Activated gamma-delta T cell treated with Interleukin-2 at 50 U/mL for 16 hours (primary cell): ENCODE measurements around the gene LCE1B.

Experiments used
- DNase-seq: peaks from one replicate; pipeline ENCODE4 v3.0.0-alpha.2; 2020

LCE1B gene

DNA sequence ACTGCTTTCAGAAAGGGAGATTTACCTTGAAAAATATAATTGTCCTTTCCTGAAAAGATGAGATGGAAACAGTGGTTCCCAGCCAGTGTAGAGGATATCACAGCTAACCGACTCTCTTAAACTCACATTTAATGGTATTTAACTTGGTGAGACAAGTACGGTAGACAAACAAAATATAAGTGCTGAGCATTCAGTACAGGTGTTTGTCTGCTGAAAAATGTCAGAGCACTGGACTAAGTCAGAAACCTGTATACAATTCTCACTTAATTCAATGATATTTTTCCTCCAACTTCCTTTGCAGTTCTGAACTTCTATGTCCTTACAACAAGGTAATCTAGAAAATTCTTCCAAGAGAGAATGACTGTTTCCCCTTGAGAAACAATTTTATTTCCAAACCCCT lies at the start of gene LCE1B:
Gene LCE1B (plus strand): TSS at position 301 of the 400 bp plus-strand sequence. CDS start 476 bp downstream, outside the sequence.
- DNase-seq, result no peak

DNA sequence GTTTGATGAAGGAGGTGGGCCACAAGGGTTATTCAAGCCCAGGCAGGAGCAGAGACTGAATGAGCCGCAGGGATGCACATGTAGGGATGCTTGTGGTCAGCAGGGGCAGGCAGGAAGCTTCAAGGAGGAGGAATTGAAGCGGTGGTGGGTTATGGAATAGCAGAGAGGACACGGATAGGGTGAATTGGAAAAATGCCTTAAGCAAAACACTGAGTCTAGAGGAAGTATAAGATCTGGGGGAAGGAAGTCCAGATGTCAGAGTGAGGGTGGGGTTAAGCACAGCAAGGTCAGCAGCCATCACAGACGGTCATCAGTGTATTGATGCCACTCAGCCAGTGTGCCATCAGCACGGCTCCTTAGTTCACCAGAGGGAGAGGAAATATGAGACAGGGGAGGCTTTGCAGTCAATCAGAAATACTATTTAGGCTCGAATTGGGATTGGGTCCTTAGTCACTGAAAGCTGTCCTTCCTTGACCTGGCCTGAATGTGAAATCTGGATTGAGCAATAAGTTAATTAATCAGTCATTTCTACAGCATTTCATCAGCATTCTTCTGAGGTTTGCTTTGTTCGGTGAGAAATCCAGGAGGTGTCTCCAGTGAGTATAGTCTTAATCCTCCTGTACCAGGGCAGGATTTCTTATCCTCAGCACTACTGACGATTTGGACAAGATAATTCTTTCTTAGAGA lies 42.8 kb upstream of the LCE1B start:
- DNase-seq, result no peak

DNA sequence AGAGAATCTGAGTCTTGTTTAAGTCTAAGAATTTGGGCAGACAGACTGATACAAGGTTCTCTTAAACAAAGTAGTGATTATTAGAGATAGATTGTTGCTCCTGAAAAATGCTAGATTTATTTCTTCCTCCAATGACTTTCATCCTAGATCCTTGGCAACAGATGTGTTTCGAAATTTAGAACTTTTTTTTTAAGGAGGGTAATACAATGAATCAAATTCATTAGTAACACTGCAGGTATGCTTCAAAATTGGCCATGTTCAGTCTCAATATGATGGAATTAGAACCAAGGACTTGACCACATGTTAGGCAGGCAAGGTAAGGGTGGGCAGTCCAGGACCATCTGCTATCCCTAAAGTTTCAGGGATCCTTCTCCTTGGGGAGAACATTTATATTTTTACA lies 41.4 kb upstream of the LCE1B start:
- DNase-seq, result no peak

DNA sequence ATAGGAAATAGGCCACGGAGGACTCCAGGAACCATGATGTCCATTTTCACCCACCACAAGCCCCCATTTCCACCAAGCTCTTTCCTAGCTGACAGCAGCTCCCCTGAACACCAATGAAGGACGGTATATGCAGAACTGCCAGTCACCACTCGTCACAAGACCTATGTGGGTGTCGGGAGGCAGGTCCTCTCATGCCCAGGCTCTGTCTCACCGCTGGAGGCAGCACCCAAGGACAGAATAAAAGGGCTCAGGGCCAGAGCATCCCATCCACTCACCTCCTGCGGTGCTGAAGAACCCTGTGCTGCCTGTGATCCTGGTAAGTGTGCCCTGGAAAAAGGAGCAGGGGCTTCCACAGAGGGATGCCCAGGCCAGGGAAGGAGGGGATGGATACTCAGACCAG lies 36.9 kb upstream of the LCE1B start, which contains the start of gene LCE1F:
Gene LCE1F (plus strand): TSS at position 266 of the 400 bp plus-strand sequence. CDS start 1,232 bp downstream, outside the sequence.
- DNase-seq, result no peak

DNA sequence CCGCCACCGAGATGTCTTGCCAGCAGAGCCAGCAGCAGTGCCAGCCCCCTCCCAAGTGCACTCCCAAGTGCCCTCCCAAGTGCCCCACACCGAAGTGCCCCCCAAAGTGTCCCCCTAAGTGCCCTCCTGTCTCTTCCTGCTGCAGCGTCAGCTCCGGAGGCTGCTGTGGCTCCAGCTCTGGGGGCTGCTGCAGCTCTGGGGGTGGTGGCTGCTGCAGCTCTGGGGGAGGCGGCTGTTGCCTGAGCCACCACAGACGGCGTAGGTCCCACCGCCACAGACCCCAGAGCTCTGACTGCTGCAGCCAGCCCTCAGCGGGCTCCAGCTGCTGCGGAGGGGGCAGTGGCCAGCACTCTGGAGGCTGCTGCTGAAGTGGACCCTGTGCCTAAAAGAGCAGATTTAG lies 35.4 kb upstream of the LCE1B start:
- DNase-seq, result no peak

DNA sequence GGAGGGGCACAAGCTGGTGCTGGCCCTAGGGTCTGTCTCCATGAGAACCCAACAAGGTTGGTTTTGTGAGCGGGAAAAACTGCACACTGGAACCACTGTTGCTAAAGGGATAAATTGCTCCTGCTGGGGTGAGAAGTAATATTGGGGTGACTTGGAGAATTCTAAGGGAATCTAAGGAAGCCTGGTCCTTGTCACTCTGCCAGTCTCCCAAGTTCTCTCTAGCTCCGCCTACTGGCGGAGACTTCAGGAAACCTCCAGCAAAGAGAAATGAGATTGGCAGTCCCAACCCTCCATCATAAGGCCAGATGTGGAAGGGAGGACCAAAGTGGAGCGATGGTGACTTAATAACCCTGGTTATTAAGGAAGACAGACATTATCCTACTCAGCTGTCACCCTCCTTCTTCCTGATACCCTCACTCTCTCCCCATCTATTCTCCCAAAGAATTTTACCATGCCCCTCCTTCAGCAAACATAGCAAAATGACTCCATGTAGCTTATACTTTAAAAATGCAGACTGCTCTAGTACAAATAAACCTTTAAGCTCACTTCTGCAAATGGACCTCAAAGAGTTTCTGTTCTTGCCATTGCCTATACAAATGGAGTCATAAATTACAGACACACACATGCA lies 34.1 kb upstream of the LCE1B start:
- no peak for DNase-seq

DNA sequence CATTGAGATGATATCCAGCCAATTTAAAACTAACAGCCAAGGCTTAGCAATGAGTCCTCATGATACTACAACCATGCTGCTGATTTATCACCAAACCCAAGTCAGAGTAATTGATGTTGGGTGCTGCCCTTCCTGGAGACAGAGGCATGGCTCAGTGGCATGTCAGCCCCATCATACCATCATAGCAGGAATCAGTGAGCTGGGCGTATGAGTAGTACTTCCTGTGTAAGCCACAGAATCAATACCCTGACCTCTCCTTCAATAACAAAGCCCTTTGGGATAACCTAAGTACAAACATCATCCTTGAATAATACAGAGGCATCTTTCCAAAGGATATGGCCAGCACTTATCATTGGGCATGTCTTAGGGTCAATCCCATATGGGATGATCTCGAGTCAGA lies 28.7 kb upstream of the LCE1B start:
- no peak for DNase-seq

DNA sequence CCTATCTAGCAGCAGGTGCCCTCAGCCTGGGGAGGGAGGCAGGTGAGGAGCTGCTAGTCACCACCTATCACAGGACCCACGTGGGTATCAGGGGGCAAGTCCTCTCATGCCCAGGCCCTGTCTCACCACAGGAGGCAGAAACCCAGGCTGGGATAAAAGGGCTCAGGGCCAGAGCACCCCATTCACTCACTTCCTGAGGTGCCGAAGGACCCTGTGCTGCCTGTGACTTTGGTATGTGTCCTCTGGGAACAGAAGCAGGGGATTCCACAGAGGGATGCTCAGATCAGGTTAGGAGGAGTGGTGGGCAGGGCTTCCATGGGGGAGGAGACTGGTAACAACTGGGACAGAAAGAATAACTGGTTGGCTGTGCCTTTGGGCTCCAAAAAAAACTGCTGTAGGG lies 25.7 kb upstream of the LCE1B start, which contains the start of gene LCE1E:
Gene LCE1E (plus strand): TSS at position 181 of the 400 bp plus-strand sequence. CDS start 1,043 bp downstream, outside the sequence.
- DNase-seq, result no peak

- DNase-seq, result no peak
Measured at GRCh38 chr1:152795686-152796085, 16.1 kb upstream of the LCE1B start.

GRCh38 chr1:152796421-152796820 lies 15.3 kb upstream of the LCE1B start, which contains the start of gene LCE1D:
LCE1D (plus strand) TSS chr1:152796721; CDS start chr1:152797795, 1,074 bp downstream.
- no peak for DNase-seq

DNA sequence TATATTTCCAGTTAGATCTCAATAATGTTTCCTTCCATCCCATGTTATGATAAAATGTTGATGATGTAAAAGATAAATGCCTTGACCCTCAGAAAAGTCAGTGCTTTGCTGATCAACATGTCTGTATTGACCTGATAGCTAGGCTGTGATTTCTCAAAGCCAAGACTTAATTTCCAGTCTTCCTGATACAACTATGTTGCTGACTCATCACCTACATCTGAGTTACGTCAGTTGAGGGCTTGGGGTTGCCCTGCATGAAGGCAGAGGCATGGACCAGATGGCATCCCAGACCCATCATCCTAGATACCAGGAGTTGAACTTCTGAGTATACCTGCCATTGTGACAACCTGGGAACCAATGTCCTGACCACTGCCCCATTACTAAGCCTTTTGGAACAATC lies 10.4 kb upstream of the LCE1B start:
- no peak for DNase-seq

DNA sequence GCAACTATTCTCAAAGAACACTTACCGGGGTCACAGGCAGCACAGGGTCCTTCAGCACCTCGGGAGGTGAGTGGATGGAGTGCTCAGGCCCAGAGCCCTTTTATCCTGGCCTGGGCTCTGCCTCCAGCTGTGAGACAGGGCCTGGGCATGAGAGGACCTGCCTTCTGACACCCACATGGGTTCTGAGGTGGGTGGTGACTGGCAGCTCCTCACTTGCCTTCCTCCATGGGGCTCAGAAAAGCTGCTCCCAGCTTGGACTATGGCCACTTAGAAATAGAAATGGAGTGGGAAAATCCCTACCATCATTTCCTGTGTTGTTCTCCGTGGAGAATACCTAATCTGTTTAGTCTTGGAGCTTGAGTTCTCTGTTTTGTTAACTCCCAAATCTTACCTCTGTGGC lies 5.2 kb upstream of the LCE1B start, which contains the start of gene LCE1C:
Gene LCE1C (minus strand): TSS at position 76 of the 400 bp plus-strand sequence. CDS start 1,173 bp downstream, outside the sequence.
- DNase-seq, result no peak

DNA sequence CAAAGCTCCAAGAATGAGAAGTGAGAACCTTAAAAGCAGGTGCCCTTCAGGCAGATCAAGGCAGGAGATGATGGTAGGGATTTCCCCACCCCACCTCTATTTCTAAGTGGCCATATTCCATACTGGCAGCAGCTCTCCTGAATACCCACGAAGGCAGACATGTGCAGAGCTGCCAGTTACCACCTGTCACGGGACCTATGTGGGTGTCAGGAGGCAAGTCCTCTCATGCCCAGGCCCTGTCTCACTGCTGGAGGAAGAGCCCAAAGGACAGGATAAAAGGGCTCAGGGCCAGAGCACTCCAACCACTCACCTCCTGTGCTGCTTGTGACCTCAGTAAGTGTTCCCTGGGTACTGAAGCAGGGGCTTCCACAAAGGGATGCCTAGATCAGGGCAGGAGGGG lies 721 bp upstream of the LCE1B start:
- DNase-seq, result no peak

DNA sequence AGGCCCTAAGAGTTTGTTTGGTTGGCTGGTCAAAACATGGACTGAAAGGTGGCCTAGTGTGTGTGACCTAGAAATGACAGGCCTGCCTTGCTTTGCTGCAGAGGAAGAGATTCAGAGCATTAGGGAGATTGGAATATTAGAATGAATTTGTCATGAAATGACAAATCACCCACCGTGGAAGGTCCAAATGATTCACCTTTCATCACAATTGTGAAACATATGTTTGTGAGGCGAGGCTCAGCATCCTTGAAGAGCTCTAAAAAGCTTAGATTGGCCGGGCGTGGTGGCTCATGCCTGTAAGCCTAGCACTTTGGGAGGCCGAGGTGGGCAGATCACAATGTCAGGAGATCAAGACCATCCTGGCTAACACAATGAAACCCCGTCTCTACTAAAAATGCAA lies 5.5 kb downstream of the LCE1B start:
- no peak for DNase-seq

GRCh38 chr1:152823294-152823693 lies 11.5 kb downstream of the LCE1B start:
- no peak for DNase-seq

DNA sequence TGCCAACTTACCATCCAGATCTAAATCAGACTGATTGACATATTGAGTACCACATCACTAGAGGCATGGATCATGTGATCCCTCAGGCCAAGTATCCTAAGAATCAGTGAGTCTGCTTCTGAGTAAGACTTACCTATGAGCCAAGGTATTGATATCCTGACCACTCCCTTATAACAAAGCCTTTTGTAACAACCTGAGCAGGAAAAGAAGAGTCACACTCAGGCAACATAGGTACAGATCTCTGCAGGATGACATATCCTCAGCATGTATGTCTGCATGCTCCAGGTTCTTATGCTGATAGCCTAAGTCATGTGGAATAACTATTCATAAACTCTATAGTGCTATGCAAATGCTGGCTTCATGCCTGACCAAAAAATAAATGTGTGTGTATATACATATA lies 13.2 kb downstream of the LCE1B start:
- DNase-seq, result no peak

- DNase-seq, result no peak
Measured at GRCh38 chr1:152827173-152827572, 15.4 kb downstream of the LCE1B start, which contains the start of gene LCE1A. LCE1A (plus strand) TSS chr1:152827473; CDS start chr1:152827473, 0 bp downstream.

GRCh38 chr1:152836870-152837269 lies 25.1 kb downstream of the LCE1B start:
- DNase-seq, result no peak

DNA sequence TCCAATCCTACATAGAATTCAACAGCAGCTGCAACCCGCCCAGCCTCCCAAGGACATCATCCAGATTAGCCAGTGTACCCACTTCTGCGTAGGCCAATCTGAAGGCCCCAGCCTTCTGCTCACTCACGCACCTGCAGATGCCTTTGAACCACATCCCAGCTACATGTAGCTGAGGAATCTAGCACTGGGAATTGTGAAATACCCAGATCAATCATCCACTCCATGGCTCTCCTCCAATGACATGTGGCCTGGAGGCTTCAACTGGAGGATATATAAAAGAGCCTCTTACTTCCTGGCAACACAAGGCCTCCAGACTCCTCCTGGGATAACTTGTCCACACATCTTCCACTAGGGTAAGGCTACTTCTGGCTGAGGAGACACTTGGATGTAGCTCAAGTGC lies 30.8 kb downstream of the LCE1B start, which contains the start of gene LCE6A:
Gene LCE6A (plus strand): TSS at position 301 of the 400 bp plus-strand sequence. CDS start 665 bp downstream, outside the sequence.
- no peak for DNase-seq

GRCh38 chr1:152855661-152856060 lies 43.9 kb downstream of the LCE1B start:
- DNase-seq, result no peak

DNA sequence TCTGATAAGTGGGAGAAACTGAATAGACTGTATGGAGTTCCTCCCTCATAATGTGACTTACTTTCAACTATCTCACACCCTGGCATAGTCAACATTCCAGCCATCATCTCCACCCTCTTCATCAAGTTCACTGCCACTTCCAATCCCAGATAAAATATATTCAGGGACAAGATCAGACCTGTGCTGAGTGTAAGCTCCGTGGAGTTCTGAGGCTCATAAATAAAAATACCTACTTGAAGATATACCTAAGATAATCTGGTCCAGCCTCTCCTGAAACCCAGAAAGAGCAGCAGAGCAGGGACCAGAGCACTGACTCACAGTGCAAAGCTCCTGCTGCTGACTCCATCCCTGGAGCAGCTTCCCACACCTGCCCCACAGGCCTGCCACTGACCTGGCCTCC lies 46.3 kb downstream of the LCE1B start:
- no peak for DNase-seq

DNA sequence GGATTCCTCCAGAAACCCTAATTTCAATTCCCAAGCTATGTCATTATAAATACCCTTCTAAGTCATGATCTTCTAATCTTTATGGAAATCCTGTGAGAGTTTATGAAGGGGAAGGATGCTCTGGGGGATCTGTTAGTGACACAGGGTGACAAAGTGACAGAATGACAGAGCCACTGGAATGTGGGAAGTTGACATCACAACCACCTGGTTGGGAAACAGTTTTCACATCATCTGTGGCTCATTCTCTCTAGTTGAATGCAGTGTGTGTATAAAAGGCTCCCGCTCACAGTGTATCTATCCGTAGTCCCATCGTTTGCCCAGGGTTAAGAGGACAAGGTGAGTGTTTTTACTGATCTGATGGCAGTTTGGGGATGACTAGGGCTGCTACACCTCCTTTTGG lies 47.9 kb downstream of the LCE1B start, which contains the start of gene LCE7A:
Gene LCE7A (plus strand): TSS at position 301 of the 400 bp plus-strand sequence. CDS start 702 bp downstream, outside the sequence.
- DNase-seq, result no peak

- no peak for DNase-seq
Measured at GRCh38 chr1:152860129-152860528, 48.4 kb downstream of the LCE1B start.

DNA sequence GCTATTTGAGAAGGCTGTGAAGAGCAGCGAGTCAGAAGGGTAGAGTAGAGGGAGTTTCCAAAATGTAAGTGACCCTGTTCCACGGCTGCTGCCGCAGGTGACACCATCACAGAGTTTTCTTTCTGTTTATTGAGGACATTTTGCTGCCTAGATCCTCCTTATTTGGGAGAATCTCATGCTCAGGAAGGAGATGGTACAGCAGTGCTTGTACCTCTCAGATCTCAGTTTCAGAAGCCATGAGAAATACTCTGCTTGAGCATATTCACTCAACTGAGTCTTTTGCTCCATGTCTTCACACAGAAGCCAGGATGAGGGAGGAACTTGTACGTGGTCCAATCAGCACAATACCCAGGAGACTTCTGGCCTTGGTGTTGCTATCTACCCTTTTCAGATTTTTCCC lies 49.6 kb downstream of the LCE1B start:
- no peak for DNase-seq
